Dermis lymphatic vessel endothelial cell (primary cell): ENCODE results near the gene PTGDR2. TPM values are rescaled to one million over a fixed set of nuclear protein-coding genes. Genes with fewer than 3 reads are reported as not detected.

Source experiments
- total RNA-seq: library from RNA; depleted of rRNA; stranded (reverse); fragments of >200 nt; gene quantifications from 2 replicates; pipeline ENCODE4 v1.2.1, GENCODE V29; 2014

The PTGDR2 gene
- total RNA-seq: under 0.01 TPM in 1 of 2 replicates, not detected in the other

DNA sequence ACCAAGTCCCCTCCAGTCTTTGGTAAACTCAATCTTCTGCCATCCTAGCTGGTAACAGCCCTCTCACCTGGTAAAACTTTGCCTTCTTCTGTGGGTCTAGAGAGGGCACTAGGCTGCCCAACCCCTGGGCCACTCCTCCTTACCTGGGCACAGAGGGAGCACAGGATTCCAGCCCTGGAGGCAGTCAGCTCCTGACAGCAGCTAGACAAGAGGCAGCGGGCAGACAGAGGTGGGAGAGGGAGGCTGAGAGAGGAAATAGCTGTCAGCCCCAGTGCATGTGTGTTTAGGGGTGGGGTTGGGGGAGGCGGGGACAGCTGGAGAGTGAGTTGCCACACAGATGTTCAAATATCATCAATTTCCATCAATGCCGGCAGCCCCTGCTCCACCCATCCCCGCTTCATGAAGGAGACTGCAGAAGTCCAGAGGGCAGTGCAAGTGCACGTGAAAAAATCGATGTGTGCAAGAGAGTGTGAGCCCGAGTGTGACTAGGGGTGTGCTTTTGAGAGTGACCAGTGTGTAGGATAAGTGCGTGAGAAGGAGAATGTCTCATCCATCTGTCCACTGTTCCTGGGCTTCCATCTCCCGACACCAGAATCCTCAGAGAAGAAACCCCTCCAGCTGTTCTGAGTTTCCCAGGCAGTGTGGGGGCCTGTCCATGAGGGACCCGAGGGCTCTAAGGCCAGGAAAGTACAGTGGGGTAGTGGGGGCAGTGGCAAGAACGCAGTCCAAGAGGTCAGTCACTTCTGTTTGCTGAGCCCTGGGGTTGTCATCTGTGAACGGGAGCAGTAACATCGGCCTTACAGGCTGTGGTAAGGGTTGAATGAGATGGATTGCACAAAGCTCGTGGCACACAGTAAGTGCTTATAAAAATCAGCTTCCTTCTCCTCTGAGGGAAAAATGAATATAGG is at the start of gene PTGDR2:
PTGDR2 (minus strand) TSS at position 225 of the 908 bp plus-strand sequence. CDS start 2,228 bp downstream, outside the sequence.

DNA sequence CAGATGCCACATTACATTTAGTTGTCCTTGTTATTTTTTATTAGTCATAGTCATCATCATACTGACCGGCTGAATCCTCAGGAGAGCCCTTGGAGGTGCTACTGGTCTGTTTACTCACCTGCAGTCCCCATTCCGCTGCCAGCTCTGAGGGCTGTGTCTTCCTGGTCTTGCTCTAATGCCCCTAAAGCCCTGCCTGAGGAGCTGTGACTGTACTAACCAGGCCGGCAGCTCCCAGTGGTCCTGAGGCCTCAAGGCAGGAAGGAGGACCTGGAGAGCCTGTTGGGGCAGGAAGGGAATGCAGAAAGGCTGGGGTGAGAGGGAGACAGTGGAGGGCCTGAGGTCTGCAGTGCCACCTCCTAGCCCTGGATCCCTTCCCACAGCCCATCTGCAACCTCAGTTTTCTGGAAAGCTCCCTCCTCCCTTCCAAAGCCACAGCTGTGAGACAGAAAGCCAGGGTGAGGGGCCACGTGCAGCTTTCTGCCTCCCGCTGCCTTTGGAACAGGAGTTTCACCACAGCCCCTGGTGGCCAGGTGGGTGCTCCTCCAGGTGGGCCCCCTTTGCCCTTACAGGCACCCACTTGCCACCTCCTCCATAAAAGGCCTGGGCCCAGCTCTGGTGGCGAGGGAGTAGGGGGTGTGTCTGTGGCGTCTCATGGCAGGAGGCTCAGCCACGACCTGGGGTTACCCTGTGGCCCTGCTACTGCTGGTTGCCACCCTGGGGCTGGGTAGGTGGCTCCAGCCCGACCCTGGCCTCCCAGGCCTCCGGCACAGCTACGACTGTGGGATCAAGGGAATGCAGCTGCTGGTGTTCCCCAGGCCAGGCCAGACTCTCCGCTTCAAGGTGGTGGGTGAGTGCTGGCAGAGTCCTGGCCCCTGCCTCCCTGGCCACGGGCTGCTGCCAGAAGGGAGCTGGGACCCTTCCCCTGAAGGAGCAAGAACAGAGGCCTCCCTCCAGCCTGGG is 11.4 kb upstream of the PTGDR2 start, which contains the start of gene ZP1:
ZP1 (plus strand) TSS at position 632 of the 960 bp plus-strand sequence; CDS start at position 652, 20 bp downstream.

DNA sequence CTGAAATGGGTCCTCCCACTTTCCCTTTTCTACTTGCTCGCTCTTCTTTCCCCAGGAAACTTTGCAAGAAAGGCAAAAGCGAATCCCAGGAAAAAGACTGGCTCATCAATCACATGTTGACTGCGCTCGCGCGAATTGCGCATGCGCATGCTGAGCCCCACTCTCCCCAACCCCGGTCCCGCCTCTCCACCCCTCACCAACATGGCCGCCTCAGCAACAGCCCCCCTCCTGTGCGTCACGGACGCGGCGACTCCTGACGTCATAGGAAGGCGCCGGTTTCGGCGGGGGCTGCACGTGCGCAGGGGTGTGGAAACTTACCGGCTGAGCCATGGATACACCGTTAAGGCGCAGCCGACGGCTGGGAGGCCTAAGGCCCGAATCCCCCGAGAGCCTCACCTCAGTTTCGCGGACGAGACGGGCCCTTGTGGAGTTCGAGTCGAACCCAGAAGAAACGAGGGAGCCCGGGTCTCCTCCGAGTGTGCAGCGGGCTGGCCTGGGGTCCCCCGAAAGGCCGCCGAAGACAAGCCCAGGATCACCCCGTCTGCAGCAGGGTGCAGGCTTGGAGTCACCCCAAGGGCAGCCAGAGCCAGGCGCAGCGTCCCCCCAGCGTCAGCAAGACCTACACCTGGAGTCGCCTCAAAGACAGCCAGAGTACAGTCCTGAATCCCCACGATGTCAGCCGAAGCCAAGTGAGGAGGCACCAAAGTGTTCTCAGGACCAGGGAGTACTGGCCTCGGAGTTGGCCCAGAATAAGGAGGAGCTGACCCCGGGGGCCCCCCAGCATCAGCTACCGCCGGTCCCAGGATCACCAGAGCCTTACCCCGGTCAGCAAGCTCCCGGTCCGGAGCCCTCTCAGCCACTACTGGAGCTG is 13.7 kb downstream of the PTGDR2 start, which contains the start of gene CCDC86:
CCDC86 (plus strand) TSS at position 317 of the 871 bp plus-strand sequence; CDS start at position 329, 12 bp downstream.

Other genes with a start within 250 kb of the PTGDR2 start
- gene MS4A8, start 156.3 kb downstream of the PTGDR2 start, total RNA-seq: not detected in 2 replicates
- gene MS4A18, start 131.2 kb downstream of the PTGDR2 start, total RNA-seq: not detected in 2 replicates
- 0.09 TPM in 1 of 2 replicates, not detected in the other for gene MS4A15, start 99.1 kb downstream of the PTGDR2 start, total RNA-seq
- gene MS4A10, start 70.6 kb downstream of the PTGDR2 start, total RNA-seq: not detected in 2 replicates
- 6.4 and 13.7 TPM in 2 replicates for gene CCDC86, start 13.8 kb downstream of the PTGDR2 start, total RNA-seq
- gene ZP1, start 11.6 kb upstream of the PTGDR2 start, total RNA-seq: not detected in 2 replicates
- gene PRPF19, start 50.6 kb upstream of the PTGDR2 start, total RNA-seq: 49.7 and 61.8 TPM in 2 replicates
- 78.5 and 86.1 TPM in 2 replicates for gene TMEM109, start 58.2 kb upstream of the PTGDR2 start, total RNA-seq
- gene TMEM132A, start 68.5 kb upstream of the PTGDR2 start, total RNA-seq: 61.3 and 76.5 TPM in 2 replicates
- gene SLC15A3, start 96.2 kb upstream of the PTGDR2 start, total RNA-seq: 5.1 and 10.3 TPM in 2 replicates
- gene CD6, start 115.7 kb upstream of the PTGDR2 start, total RNA-seq: not detected in 2 replicates
- gene CD5, start 246.5 kb upstream of the PTGDR2 start, total RNA-seq: not detected in 2 replicates